Endothelial cell of umbilical vein (primary cell): ENCODE data around the gene KIAA0232.

Experiments
- CTCF ChIP-seq, 2 donors: IDR thresholded peaks; 1 replicate in 1 of 2; 2 replicates in 1 of 2; pipeline ENCODE4 v1.5.1; 2011; ENCODE audit warnings: low read length in 2 of 2, mild to moderate bottlenecking in 2 of 2, moderate library complexity in 2 of 2, control low read depth in 1 of 2, inconsistent platforms in 1 of 2, low read depth in 1 of 2; ENCODE audit not compliant: insufficient read depth in 1 of 2; ENCODE audit errors: extremely low read depth in 1 of 2
- EZH2 ChIP-seq: IDR thresholded peaks from 2 replicates; pipeline ENCODE4 v1.6.1; 2012; ENCODE audit warnings: borderline replicate concordance, low read depth, mild to moderate bottlenecking, moderate library complexity, low read length, inconsistent platforms; ENCODE audit not compliant: severe bottlenecking
- GATA2 ChIP-seq: IDR thresholded peaks from 2 replicates; pipeline ENCODE4 v1.7.0; 2011; ENCODE audit warnings: low read depth, mild to moderate bottlenecking, moderate library complexity, mixed read lengths, low read length; ENCODE audit not compliant: insufficient read length, insufficient read depth
- MAX ChIP-seq: IDR thresholded peaks from 2 replicates; pipeline ENCODE4 v1.6.1; 2011; ENCODE audit not compliant: insufficient read depth, insufficient read length
- POLR2A ChIP-seq: IDR thresholded peaks from 2 replicates; pipeline ENCODE4 v1.6.1; 2012; ENCODE audit warnings: low read depth, mild to moderate bottlenecking, control low read depth, low read length
- POLR2AphosphoS5 ChIP-seq: IDR thresholded peaks from 2 replicates; pipeline ENCODE4 v1.6.1; 2012; ENCODE audit warnings: low read depth, mild to moderate bottlenecking, control low read depth, low read length, moderate library complexity; ENCODE audit not compliant: insufficient read depth

- TF ChIP-seq POLR2AphosphoS5 (no peak), CTCF (IDR thresholded peaks at IDR 0.05; ENCODE audit: extremely low read depth in 1 of 2, insufficient read depth in 1 of 2, low read depth in 1 of 2, low read length in 2 of 2) (no peak), EZH2 (no peak), GATA2 (no peak), MAX (no peak), POLR2A (no peak)
Measured at GRCh38 chr4:6914448-6914847, 131.9 kb downstream of the KIAA0232 start.
